ENCODE measurements around the gene SCNN1A. TPM values are rescaled to one million over a fixed set of nuclear protein-coding genes. Genes with fewer than 3 reads are reported as not detected.
"Not testable (repeated sequence)": the region's sequence is repeated elsewhere in the genome, so short reads cannot be mapped to it uniquely, and the experiment has no call there.

Gene SCNN1A
- total RNA-seq, 3 donors from 2014 or later, result 130 to 402 (median 386) TPM

GRCh38 chr12:6338955-6339354, 36.4 kb downstream of the SCNN1A start:
- H3K36me3 ChIP-seq (ENCODE audit: low read depth), result no peaks in the 10 kb centered on the region
- intact Hi-C loops (cut with DNase I, micrococcal nuclease), result loop anchor here (5.0 to 10.0 kb wide), 2 partner anchors 43 to 46 kb away; partner anchors contain the start of gene LTBR (in 2 of the 2)
- no peak for TF ChIP-seq CTCF (IDR thresholded peaks at IDR 0.05)
- no peak for ATAC-seq
- DNase-seq, result no peak
- H3K4me1 ChIP-seq (ENCODE audit: low read depth), result peaks cover 67% of the 10 kb centered on the region
- H3K4me3 ChIP-seq, result no peak overlapping the region
- no peaks in the 10 kb centered on the region for H3K9me3 ChIP-seq

- not testable (repeated sequence) for DNase-seq; H3K36me3 ChIP-seq (ENCODE audit: low read depth); H3K4me3 ChIP-seq; H3K9me3 ChIP-seq; ATAC-seq
- intact Hi-C loops (cut with DNase I, micrococcal nuclease), result loop anchor here (5.0 to 10.0 kb wide), 2 partner anchors 44 to 46 kb away; partner anchors contain the start of gene LTBR (in 2 of the 2)
- H3K4me1 ChIP-seq (ENCODE audit: low read depth), result peaks cover 71% of the 10 kb centered on the region
Measured at GRCh38 chr12:6338536-6338935, 36.8 kb downstream of the SCNN1A start.

- ATAC-seq (no peak), DNase-seq (no peak)
- intact Hi-C loops (cut with DNase I, micrococcal nuclease), result loop anchor here (5.0 to 10.0 kb wide), 2 partner anchors 44 to 47 kb away; partner anchors contain the start of gene LTBR (in 2 of the 2)
- no peak overlapping the region for H3K4me3 ChIP-seq
- H3K4me1 ChIP-seq (ENCODE audit: low read depth), result peaks cover 74% of the 10 kb centered on the region
- no peaks in the 10 kb centered on the region for H3K36me3 ChIP-seq (ENCODE audit: low read depth)
- no peak for TF ChIP-seq CTCF (IDR thresholded peaks at IDR 0.05)
- no peaks in the 10 kb centered on the region for H3K9me3 ChIP-seq
Measured at GRCh38 chr12:6337958-6338433, 37.4 kb downstream of the SCNN1A start.

GRCh38 chr12:6336889-6337853, 38.2 kb downstream of the SCNN1A start:
- DNase-seq, result peak in 2 of 3 donors; percentile 61 to 80
- ATAC-seq, result no peak
- no peaks in the 10 kb centered on the region for H3K36me3 ChIP-seq (ENCODE audit: low read depth)
- intact Hi-C loops (cut with DNase I, micrococcal nuclease), result loop anchor here (5.0 to 10.0 kb wide), 2 partner anchors 45 to 48 kb away; partner anchors contain the start of gene LTBR (in 2 of the 2)
- no peak for TF ChIP-seq CTCF (IDR thresholded peaks at IDR 0.05)
- H3K4me3 ChIP-seq, result no peak overlapping the region
- H3K4me1 ChIP-seq (ENCODE audit: low read depth), result peaks cover 75% of the 10 kb centered on the region
- H3K9me3 ChIP-seq, result no peaks in the 10 kb centered on the region

- H3K4me3 ChIP-seq, result no peak overlapping the region
- peak; percentile 90 to 96 (median 93) for DNase-seq
- ATAC-seq, result peak; percentile 70
- no peaks in the 10 kb centered on the region for H3K9me3 ChIP-seq
- peaks cover 5% of the 10 kb centered on the region for H3K36me3 ChIP-seq (ENCODE audit: low read depth)
- intact Hi-C loops (cut with DNase I, micrococcal nuclease), result loop anchor here (5.0 to 10.0 kb wide), 2 partner anchors 46 to 49 kb away; partner anchors contain the start of gene LTBR (in 2 of the 2)
- TF ChIP-seq CTCF (IDR thresholded peaks at IDR 0.05), result no peak
- peaks cover 74% of the 10 kb centered on the region for H3K4me1 ChIP-seq (ENCODE audit: low read depth)
Measured at GRCh38 chr12:6336079-6336888, 39.1 kb downstream of the SCNN1A start.

Data from mucosa of descending colon (tissue), 3 donors.